ENCODE measurements around the gene FUOM.

The FUOM gene

DNA sequence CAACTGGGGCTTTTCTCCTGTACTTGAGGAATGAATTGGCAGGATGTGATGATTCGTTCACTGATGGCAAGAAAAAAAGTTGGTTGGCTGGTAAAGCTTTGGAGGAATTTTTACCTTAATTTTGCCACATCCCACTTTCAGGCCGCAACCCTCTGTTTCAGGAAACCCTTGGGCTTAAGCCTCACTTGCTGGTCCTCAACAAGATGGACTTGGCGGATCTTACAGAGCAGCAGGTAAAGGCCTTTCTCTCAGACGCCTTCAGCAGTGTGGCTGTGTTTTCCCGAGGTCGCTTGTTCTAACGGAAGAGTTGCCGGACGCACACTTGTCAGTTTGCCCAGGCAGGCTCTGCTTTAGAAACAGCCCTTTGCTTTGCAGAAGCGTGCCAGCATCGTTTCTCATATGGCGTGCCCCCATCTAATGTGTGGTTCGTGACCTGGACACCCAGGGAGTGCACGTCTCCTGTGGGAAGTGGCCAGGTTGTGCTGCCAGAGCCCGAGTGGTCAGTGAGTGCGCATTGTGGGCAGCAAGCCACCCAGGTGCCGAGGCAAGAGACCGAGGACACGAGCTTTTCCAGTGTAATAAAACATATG is 38.3 kb upstream of the FUOM start:
- Histone ChIP-seq H3K36me3 (ENCODE audit: control insufficient read depth, insufficient read depth, low read length) (peaks cover 53% of the 10 kb centered on the region), H3K27me3 (ENCODE audit: control insufficient read depth, insufficient read depth, low read length) (no peaks in the 10 kb centered on the region), H3K4me3 (ENCODE audit: low read depth, low read length) (no peak overlapping the region), H3K9me3 (ENCODE audit: control insufficient read depth, insufficient read depth, low read depth, low read length) (no peaks in the 10 kb centered on the region), H3K9ac (ENCODE audit: low read length) (no peak overlapping the region), H3K27ac (ENCODE audit: low read depth, low read length) (no peak overlapping the region), H3K4me1 (ENCODE audit: control insufficient read depth, insufficient read depth, low read length) (no peaks in the 10 kb centered on the region)

DNA sequence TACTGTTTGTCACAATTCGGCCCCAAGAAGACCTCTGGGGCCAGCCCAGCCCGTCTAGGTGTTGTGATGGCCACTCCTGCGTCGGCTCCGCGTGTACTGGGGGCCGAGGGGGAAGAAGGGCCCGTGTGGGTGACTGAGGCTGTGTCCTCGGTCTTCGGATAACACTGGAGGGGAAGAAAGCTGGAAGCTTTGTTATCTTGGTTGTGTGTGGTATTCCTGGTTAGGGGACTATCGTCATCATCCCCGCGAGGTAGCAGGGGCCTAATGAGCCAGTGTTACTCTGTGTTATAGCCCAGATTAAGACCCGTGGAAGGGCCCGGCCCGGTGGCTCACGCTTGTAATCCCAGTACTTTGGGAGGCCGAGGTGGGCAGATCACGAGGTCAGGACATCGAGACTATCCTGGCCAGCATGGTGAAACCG is 37.0 kb upstream of the FUOM start:
- peaks cover 41% of the 10 kb centered on the region for H3K36me3 ChIP-seq (ENCODE audit: control insufficient read depth, insufficient read depth, low read length)
- peak overlapping the region; percentile 89 for H3K27ac ChIP-seq (ENCODE audit: low read depth, low read length)
- H3K4me3 ChIP-seq (ENCODE audit: low read depth, low read length) = peak overlapping the region; percentile 90

DNA sequence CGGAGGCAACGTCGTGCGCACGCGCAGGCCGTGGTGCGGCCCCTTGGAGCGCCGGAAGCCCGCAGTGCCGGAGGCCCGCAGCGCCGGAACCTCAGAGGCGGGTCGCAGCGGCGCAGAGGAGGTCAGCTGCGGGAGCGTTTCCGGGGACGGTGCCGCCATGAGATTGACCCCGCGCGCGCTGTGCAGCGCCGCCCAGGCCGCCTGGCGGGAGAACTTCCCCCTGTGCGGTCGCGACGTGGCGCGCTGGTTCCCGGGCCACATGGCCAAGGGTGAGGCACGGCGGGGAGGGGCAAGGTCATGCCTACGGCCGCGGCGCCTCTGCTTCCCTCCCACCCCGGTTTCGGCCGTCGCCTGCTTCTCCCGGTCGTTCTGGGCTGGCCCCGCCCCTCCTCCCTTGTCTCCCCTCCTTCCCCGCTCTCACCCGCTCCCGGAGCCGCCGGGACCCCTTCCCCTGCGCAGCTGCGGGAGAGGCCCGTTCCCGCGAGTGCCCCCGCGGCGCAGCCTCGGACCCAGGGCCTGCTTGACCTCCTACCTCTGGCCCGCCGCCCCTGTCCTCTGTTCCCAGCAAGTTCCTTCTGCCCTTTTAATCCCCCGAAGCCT is 36.3 kb upstream of the FUOM start, which contains the start of gene MTG1:
TSS of gene MTG1 (plus strand) at position 94 of the 600 bp plus-strand sequence. CDS start at position 158, 64 bp downstream.
- Histone ChIP-seq H3K9me3 (ENCODE audit: control insufficient read depth, insufficient read depth, low read depth, low read length) (no peaks in the 10 kb centered on the region), H3K27ac (ENCODE audit: low read depth, low read length) (peak within 1 kb of the TSS; percentile 89), H3K4me1 (ENCODE audit: control insufficient read depth, insufficient read depth, low read length) (no peaks in the 10 kb centered on the region), H3K9ac (ENCODE audit: low read length) (peak within 1 kb of the TSS; percentile 90), H3K36me3 (ENCODE audit: control insufficient read depth, insufficient read depth, low read length) (peaks cover 35% of the 10 kb centered on the region), H3K27me3 (ENCODE audit: control insufficient read depth, insufficient read depth, low read length) (no peaks in the 10 kb centered on the region), H3K4me3 (ENCODE audit: low read depth, low read length) (peak within 1 kb of the TSS; percentile 90)

More for the DNA sequence above, 37.0 kb upstream of the FUOM start:
- H3K4me1 ChIP-seq (ENCODE audit: control insufficient read depth, insufficient read depth, low read length) = no peaks in the 10 kb centered on the region
- H3K9ac ChIP-seq (ENCODE audit: low read length) = peak overlapping the region; percentile 90
- no peaks in the 10 kb centered on the region for H3K9me3 ChIP-seq (ENCODE audit: control insufficient read depth, insufficient read depth, low read depth, low read length)
- H3K27me3 ChIP-seq (ENCODE audit: control insufficient read depth, insufficient read depth, low read length) = no peaks in the 10 kb centered on the region

DNA sequence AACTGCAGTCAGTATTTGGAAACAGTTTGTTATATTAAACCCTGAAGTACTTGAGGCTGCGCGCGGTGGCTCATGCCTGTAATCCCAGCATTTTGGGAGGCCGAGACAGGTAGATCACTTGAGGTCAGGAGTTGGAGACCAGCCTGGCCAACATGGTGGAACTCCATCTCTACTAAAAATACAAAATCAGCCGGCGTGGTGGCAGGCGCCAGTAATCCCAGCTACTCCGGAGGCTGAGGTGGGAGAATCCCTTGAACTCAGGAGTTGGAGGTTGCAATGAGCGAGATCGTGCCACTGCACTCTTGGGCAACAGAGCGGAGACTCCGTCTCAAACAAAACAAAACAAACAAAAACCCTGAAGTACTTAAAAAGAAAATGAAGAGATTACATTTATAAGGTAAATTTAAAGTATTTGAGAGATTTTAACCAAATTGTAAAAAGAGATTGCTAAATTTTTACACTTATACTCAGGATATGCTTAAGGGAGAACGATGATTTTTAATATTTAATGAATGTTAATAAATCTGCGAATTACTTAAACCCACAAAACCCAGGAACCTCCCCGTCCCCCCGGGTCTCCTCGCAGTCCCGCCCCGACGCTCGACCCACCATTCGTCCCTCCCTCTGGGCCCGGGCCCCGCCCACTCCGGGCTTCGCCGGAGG is 35.7 kb upstream of the FUOM start:
- Histone ChIP-seq H3K27me3 (ENCODE audit: control insufficient read depth, insufficient read depth, low read length) (no peaks in the 10 kb centered on the region), H3K4me1 (ENCODE audit: control insufficient read depth, insufficient read depth, low read length) (no peaks in the 10 kb centered on the region), H3K36me3 (ENCODE audit: control insufficient read depth, insufficient read depth, low read length) (peaks cover 28% of the 10 kb centered on the region), H3K27ac (ENCODE audit: low read depth, low read length) (no peak overlapping the region), H3K9ac (ENCODE audit: low read length) (no peak overlapping the region), H3K9me3 (ENCODE audit: control insufficient read depth, insufficient read depth, low read depth, low read length) (no peaks in the 10 kb centered on the region), H3K4me3 (ENCODE audit: low read depth, low read length) (peak overlapping the region; percentile 48)

DNA sequence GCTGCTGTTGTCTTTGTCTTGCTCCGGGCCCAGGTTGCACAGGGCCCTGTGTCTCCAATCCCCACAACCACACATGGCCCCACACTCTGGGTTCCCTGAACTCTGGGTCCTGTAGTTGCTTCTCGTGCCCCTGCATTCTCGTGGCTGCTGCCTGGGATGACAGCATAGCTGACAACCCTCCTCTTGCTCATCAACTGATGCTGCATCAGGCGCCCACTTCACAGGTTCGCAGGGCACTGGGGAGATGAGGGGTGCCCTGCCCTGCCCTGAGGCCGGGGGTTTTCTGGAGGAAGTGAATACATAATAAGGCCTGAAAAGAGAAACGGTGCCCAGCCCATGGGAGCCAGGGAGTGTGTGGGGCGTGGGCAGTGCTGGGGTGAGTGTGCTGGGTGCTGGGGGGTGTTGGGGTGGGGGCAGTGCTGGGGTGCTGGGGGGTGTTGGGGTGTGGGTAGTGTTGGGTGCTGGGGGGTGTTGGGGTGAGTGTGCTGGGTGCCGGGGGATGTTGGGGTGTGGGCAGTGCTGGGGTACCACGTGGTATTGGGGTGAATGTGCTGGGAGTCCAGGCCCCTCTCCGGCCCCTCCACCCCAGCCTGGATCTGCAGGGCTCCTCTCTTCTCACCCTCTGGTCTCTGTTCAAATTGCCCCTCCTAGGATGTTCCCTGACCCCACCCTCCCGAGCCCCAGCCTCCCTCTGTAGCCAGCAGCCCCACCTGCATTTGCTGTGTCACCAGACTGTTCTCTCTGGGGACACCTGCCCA is 34.1 kb upstream of the FUOM start:
- Histone ChIP-seq H3K36me3 (ENCODE audit: control insufficient read depth, insufficient read depth, low read length) (peaks cover 15% of the 10 kb centered on the region), H3K27ac (ENCODE audit: low read depth, low read length) (no peak overlapping the region), H3K4me1 (ENCODE audit: control insufficient read depth, insufficient read depth, low read length) (no peaks in the 10 kb centered on the region), H3K9ac (ENCODE audit: low read length) (no peak overlapping the region), H3K27me3 (ENCODE audit: control insufficient read depth, insufficient read depth, low read length) (no peaks in the 10 kb centered on the region), H3K4me3 (ENCODE audit: low read depth, low read length) (no peak overlapping the region), H3K9me3 (ENCODE audit: control insufficient read depth, insufficient read depth, low read depth, low read length) (no peaks in the 10 kb centered on the region)

DNA sequence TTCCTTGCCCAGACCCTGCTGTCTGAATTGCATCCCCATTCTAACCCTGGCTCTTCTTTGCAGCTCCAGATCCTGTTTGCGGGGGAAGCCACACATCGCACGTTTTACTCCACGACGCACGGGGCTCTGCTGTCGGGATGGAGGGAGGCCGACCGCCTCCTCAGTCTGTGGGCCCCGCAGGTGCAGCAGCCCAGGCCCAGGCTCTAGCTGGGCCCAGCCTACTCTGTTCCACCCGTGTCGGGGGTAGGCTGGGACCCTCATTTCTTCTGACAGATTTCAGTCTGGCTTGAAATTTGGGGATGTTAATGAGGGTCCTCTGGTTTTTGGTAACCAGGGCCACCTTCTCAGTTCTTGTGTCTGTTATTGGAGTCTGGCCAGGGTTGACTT is 33.4 kb upstream of the FUOM start:
- Histone ChIP-seq H3K9me3 (ENCODE audit: control insufficient read depth, insufficient read depth, low read depth, low read length) (no peaks in the 10 kb centered on the region), H3K4me1 (ENCODE audit: control insufficient read depth, insufficient read depth, low read length) (no peaks in the 10 kb centered on the region), H3K27me3 (ENCODE audit: control insufficient read depth, insufficient read depth, low read length) (no peaks in the 10 kb centered on the region), H3K9ac (ENCODE audit: low read length) (no peak overlapping the region), H3K27ac (ENCODE audit: low read depth, low read length) (no peak overlapping the region), H3K36me3 (ENCODE audit: control insufficient read depth, insufficient read depth, low read length) (peaks cover 9% of the 10 kb centered on the region), H3K4me3 (ENCODE audit: low read depth, low read length) (no peak overlapping the region)

DNA sequence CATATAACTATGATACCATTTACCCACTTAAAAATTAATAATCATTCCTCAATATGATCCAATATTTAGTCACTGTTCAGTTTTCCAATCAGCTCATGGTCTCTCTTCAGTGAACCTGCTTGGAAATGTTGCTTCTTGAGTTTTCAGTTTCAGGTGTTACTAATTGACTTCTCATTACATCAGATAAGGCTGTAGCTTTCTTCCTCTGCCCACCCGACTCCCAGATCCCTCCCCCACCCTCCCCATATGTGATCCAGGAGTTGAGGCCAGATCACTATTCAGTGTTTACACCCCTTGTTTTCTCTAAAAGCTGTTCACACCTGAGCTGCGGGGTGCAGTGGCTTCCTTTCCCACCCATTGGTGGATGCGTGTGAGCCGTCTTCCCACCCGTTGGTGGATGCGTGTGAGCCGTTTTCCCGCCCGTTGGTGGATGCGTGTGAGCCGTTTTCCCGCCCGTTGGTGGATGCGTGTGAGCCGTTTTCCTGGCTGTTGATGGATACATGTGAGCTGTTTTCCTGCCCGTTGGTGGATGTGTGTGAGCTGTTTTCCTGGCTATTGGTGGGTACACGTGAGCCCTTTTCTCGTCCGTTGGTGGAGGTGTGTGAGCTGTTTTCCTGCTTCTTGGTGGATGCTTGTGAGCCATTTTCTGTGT is 32.9 kb upstream of the FUOM start:
- Histone ChIP-seq H3K27ac (ENCODE audit: low read depth, low read length) (no peak overlapping the region), H3K9me3 (ENCODE audit: control insufficient read depth, insufficient read depth, low read depth, low read length) (no peaks in the 10 kb centered on the region), H3K4me1 (ENCODE audit: control insufficient read depth, insufficient read depth, low read length) (no peaks in the 10 kb centered on the region), H3K27me3 (ENCODE audit: control insufficient read depth, insufficient read depth, low read length) (no peaks in the 10 kb centered on the region), H3K36me3 (ENCODE audit: control insufficient read depth, insufficient read depth, low read length) (peaks cover 3% of the 10 kb centered on the region; the same call in 1 of the 2 replicates), H3K4me3 (ENCODE audit: low read depth, low read length) (no peak overlapping the region), H3K9ac (ENCODE audit: low read length) (no peak overlapping the region)

DNA sequence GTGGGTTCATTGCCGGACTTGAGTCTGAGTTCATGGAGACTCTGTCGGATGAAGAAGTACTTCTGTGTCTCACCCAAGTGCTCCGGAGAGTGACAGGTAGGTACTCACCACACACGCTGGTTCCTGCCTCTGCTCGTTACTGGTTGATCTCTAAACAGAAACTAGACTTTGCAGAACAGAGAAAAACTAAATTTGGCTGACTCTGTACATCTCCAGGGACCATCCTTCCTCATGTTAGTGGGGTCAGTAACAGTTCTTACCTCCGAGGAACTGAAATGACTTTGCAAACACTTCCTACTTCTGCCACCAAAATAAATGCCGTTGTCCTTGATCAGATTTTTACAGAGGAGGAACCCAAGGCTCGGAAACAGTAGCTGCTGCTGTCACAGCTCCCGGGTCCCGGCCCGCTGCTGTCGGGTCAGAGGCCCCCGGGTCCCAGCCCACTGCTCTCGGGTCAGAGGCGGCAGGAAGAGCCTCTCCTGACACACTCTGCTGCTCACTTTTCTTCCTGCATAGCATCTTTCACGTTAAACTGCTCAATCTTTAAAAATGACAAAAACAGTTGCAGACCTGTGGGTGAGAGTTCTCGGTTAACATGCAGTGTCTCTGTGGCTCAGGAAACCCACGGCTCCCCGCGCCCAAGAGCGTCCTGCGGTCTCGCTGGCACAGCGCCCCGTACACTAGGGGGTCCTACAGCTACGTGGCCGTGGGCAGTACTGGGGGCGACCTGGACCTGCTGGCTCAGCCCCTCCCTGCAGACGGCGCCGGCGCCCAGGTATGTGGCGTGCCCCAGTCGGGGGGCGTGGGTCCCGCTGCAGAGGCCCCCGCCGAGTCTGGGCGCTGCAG is 31.4 kb upstream of the FUOM start:
- H3K27me3 ChIP-seq (ENCODE audit: control insufficient read depth, insufficient read depth, low read length) = no peaks in the 10 kb centered on the region
- H3K9ac ChIP-seq (ENCODE audit: low read length) = no peak overlapping the region
- H3K9me3 ChIP-seq (ENCODE audit: control insufficient read depth, insufficient read depth, low read depth, low read length) = no peaks in the 10 kb centered on the region
- H3K4me3 ChIP-seq (ENCODE audit: low read depth, low read length) = no peak overlapping the region
- 0 out of 2 replicates have a peak, but pooled peaks cover 3% of the 10 kb centered on the region for H3K36me3 ChIP-seq (ENCODE audit: control insufficient read depth, insufficient read depth, low read length)
- no peaks in the 10 kb centered on the region for H3K4me1 ChIP-seq (ENCODE audit: control insufficient read depth, insufficient read depth, low read length)
- no peak overlapping the region for H3K27ac ChIP-seq (ENCODE audit: low read depth, low read length)

DNA sequence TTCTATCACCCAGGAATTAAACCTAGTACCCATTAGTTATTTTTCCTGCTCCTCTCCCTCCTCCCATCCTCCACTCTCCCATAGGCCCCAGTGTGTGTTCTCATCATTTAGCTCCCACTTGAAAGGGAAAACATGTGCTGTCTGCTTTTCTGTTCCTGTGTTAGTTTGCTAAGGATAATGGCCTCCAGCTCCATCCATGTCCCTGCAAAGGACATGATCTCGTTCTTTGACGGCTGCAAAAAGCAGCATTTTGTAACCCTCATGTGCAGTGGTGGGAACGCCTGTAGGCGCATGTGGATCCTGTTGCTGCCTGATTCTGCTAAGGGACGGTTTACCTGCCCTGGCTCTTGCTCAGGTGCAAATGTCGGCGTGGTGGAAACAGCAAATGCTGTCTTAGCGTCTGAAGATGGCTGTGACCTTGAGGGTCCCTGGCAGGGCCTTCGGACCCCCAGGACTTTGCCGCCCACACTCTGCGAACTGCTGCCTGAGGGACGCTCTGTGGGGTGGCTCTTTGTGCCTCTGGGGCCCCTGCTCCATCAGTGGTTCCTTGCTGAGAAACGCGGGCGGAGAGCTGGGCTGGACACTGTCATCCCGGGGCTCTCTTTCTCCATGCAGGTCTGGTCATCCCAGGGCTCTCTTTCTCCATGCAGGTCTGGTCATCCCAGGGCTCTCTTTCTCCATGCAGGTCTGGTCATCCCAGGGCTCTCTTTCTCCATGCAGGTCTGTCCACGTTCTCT is 30.6 kb upstream of the FUOM start:
- H3K9ac ChIP-seq (ENCODE audit: low read length) = no peak overlapping the region
- no peak overlapping the region for H3K27ac ChIP-seq (ENCODE audit: low read depth, low read length)
- H3K4me3 ChIP-seq (ENCODE audit: low read depth, low read length) = no peak overlapping the region
- H3K4me1 ChIP-seq (ENCODE audit: control insufficient read depth, insufficient read depth, low read length) = no peaks in the 10 kb centered on the region
- H3K36me3 ChIP-seq (ENCODE audit: control insufficient read depth, insufficient read depth, low read length) = 0 out of 2 replicates have a peak, but pooled peaks cover 3% of the 10 kb centered on the region
- H3K9me3 ChIP-seq (ENCODE audit: control insufficient read depth, insufficient read depth, low read depth, low read length) = no peaks in the 10 kb centered on the region
- H3K27me3 ChIP-seq (ENCODE audit: control insufficient read depth, insufficient read depth, low read length) = no peaks in the 10 kb centered on the region

Data from HUES6 (cell line).